HG03575 (cell line): ENCODE data around the gene ADGB.

Experiments used
- ATAC-seq: cut with Tn5 transposase; IDR thresholded peaks from one replicate; pipeline ENCODE4 v1.9.1; 2021; ENCODE audit not compliant: unreplicated experiment, insufficient number of reproducible peaks, low FRiP score; ENCODE audit errors: extremely low read depth

The ADGB gene

GRCh38 chr6:146613947-146614346 lies 15.2 kb downstream of the ADGB start:
- no peak for ATAC-seq

- ATAC-seq = no peak
Measured at GRCh38 chr6:146620655-146621054, 21.9 kb downstream of the ADGB start.

DNA sequence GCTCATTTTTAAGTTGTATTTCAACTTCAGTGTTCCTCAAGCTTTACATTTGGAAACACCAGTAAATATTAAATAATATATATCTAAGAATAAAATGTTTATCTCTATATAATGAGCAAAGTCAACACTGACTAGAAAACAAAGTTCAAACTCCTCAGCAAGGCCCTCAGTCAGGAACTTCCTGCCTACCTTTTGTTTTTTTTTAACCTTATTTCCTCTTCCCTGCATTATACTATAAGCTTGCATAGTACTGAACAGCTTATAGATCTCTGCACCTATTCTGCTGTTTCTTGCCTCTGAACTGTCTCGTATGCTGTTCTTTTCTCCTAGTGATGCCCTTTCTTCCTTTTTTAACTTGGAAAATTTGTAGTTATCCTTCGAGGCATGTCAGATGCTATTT lies 29.6 kb downstream of the ADGB start:
- ATAC-seq = no peak

DNA sequence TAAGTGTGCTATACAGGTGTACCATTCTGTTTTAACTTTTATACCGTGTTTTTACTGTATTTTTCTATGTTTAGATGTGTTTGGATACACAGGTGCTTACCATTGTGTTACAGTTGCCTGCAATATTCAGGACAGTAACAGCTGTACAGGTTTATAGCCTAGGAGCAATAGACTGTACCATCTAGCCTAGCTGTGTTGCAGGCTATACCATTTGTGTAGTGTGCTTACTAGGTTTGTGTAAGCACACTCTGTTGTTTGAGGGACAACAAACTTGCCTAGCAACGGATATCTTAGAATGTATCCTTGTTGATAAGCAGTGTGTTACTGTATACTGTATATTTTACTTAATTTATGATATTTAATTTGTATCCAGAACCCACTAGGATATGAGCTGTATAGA lies 35.2 kb downstream of the ADGB start:
- no peak for ATAC-seq

GRCh38 chr6:146635165-146635564 lies 36.4 kb downstream of the ADGB start:
- no peak for ATAC-seq

- no peak for ATAC-seq
Measured at GRCh38 chr6:146636481-146636880, 37.7 kb downstream of the ADGB start.

- no peak for ATAC-seq
Measured at GRCh38 chr6:146642921-146643320, 44.1 kb downstream of the ADGB start.

- ATAC-seq = no peak
Measured at GRCh38 chr6:146650799-146651481, 52.2 kb downstream of the ADGB start.

- ATAC-seq = no peak
Measured at GRCh38 chr6:146651482-146651863, 52.7 kb downstream of the ADGB start.

GRCh38 chr6:146657432-146657831 lies 58.7 kb downstream of the ADGB start:
- no peak for ATAC-seq

GRCh38 chr6:146664871-146665360 lies 66.1 kb downstream of the ADGB start:
- ATAC-seq = no peak

DNA sequence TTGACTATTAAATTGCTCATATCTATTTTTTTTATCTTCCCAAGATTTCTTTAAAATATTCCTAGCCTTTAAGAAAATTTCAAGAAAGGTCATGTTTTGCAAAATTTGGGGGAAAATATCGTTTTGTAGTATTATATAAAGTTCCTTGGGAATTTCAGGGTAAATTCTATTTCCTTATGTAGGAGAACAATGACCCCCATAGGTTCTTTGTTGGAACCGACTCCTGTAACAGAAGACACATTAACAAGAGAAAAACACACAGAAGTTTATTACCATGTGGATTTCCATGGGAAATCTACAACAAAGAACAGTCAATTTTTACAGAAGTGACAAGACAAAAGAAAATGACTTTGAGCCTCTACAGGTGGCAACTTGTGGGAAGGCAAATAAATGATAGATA lies 68.1 kb downstream of the ADGB start:
- no peak for ATAC-seq

DNA sequence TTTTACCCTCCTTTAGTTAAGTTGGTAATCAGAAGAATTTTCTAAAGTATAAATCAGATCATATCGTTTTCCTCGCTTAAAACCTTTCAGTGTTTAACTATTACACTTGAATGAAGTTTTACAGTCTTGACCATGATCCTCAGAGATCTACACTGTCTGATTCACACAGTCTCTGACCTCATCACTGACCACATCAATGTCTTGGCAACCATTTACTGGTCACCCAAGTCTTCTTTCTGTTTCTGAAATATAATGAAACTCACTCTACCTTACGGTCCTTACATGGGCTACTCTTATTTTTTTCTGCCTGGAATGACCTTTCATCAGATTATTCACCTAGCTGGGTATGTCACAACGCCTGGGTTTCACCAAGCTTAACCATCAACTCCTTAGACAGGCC lies 71.4 kb downstream of the ADGB start:
- ATAC-seq = no peak

GRCh38 chr6:146673069-146673468 lies 74.3 kb downstream of the ADGB start:
- ATAC-seq = no peak

GRCh38 chr6:146679386-146679785 lies 80.6 kb downstream of the ADGB start:
- no peak for ATAC-seq

DNA sequence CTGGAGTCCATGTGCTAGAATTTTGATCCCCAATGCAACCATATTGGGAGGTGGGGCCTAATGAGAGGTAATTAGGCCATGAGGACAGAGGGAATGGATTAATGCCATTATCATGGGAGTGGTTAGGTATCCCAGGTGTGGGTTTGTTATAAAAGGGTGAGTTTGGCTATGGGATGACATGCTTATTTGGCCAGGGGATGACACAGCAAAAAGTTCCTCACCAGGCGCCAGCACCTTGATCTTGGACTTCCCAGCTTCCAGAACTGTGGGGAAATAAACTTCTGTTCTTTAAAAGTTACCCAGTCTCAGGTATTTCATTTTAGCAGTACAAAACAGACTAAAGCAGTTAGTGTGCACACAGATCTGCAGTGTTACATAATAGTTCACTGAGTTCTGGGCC lies 84.1 kb downstream of the ADGB start:
- ATAC-seq = no peak

GRCh38 chr6:146689806-146690205 lies 91.0 kb downstream of the ADGB start:
- ATAC-seq = no peak

- ATAC-seq = no peak
Measured at GRCh38 chr6:146693342-146693741, 94.6 kb downstream of the ADGB start.

- no peak for ATAC-seq
Measured at GRCh38 chr6:146697921-146698320, 99.1 kb downstream of the ADGB start.

- no peak for ATAC-seq
Measured at GRCh38 chr6:146700078-146700686, 101.4 kb downstream of the ADGB start.

DNA sequence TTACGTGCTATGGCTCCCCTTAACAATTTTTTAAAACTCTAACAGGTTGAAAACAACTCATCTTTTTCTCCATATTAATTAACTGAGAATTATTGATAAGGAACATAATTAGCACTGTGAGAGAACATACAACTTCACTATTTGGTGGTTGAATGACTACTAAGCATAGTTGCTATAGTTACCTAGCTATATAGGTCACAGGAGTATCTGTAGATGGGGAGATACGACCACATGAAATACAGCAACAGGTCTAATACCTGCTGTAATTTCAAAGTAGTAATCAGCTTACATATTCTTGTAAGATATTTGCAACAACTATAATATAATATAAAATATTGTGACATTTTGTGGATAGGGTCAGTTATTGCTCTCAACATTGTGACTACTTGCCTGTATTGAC lies 102.9 kb downstream of the ADGB start:
- ATAC-seq = no peak
